Neural cell (in vitro differentiated cells): ENCODE data around the gene ZBED4. TPM values are rescaled to one million over a fixed set of nuclear protein-coding genes. Genes with fewer than 3 reads are reported as not detected.

ENCODE experiments used
- H2AFZ ChIP-seq: fragments of 200-600, 300-800 bp; sonication (generic), shearing (Covaris generic); 2 replicates; pipeline ENCODE4 v1.6.0; 2014; ENCODE audit warnings: low read depth, mild to moderate bottlenecking, antibody characterized with exemption, low read length, moderate library complexity
- H3F3A ChIP-seq: fragments of 200-600 bp; shearing (Covaris generic); 2 replicates; pipeline ENCODE4 v1.6.1; 2016; ENCODE audit warnings: mild to moderate bottlenecking, moderate library complexity, mixed read lengths, antibody characterized with exemption, low read length; ENCODE audit not compliant: insufficient read depth, poor library complexity, severe bottlenecking
- H3K27ac ChIP-seq: fragments of 200-600, 300-800 bp; sonication (generic), shearing (Covaris generic); 2 replicates; pipeline ENCODE4 v1.5.1; 2014; ENCODE audit warnings: mild to moderate bottlenecking, low read length, moderate library complexity
- H3K27me3 ChIP-seq: fragments of 300-800, 200-600 bp; sonication (generic), shearing (Covaris generic); 2 replicates; pipeline ENCODE4 v1.6.0; 2014; ENCODE audit warnings: mild to moderate bottlenecking, low read depth, low read length, moderate library complexity; ENCODE audit not compliant: insufficient read depth
- H3K36me3 ChIP-seq: fragments of 300-800, 200-600 bp; sonication (generic), shearing (Covaris generic); 2 replicates; pipeline ENCODE4 v1.5.1; 2014; ENCODE audit warnings: mild to moderate bottlenecking, antibody characterized with exemption, low read length, moderate library complexity; ENCODE audit not compliant: insufficient read depth
- H3K4me2 ChIP-seq: fragments of 300-800, 200-600 bp; sonication (generic), shearing (Covaris generic); 2 replicates; pipeline ENCODE4 v1.6.0; 2014; ENCODE audit warnings: mild to moderate bottlenecking, low read length
- H3K4me3 ChIP-seq: fragments of 300-800, 200-600 bp; sonication (generic), shearing (Covaris generic); 2 replicates; pipeline ENCODE4 v1.5.1; 2014; ENCODE audit warnings: mild to moderate bottlenecking, low read length, moderate library complexity
- H3K79me2 ChIP-seq: fragments of 200-600 bp; shearing (Covaris generic); replicated peaks from 2 replicates; pipeline ENCODE4 v1.6.0; 2014; ENCODE audit warnings: mild to moderate bottlenecking, low read length, moderate library complexity; ENCODE audit not compliant: insufficient read depth
- H3K9ac ChIP-seq: fragments of 300-800, 200-600 bp; sonication (generic), shearing (Covaris generic); 2 replicates; pipeline ENCODE4 v1.6.1; 2016; ENCODE audit warnings: mild to moderate bottlenecking, low read length, mixed read lengths
- H3K9me2 ChIP-seq: fragments of 200-600 bp; shearing (Covaris generic); 2 replicates; pipeline ENCODE4 v1.6.1; 2016; ENCODE audit warnings: mild to moderate bottlenecking, low read length, mixed read lengths; ENCODE audit not compliant: insufficient read depth
- H3K9me3 ChIP-seq: fragments of 200-600, 300-800 bp; sonication (generic), shearing (Covaris generic); 2 replicates; pipeline ENCODE4 v1.6.1; 2016; ENCODE audit warnings: mild to moderate bottlenecking, mixed run types, low read length, moderate library complexity, mixed read lengths
- H4K20me1 ChIP-seq: fragments of 200-600 bp; shearing (Covaris generic); 2 replicates; pipeline ENCODE4 v1.6.1; 2016; ENCODE audit warnings: mild to moderate bottlenecking, mixed run types; ENCODE audit not compliant: insufficient read depth
- EP300 ChIP-seq: fragments of 450-650 bp; conservative IDR thresholded peaks from 2 replicates; pipeline ENCODE4 v1.6.1; 2014; ENCODE audit warnings: antibody characterized with exemption, mild to moderate bottlenecking, moderate library complexity; ENCODE audit not compliant: poor library complexity, severe bottlenecking
- EZH2 ChIP-seq: fragments of 200-600, 300-800 bp; shearing (Covaris generic), sonication (generic); IDR thresholded peaks from 2 replicates; pipeline ENCODE4 v1.6.1; 2014; ENCODE audit warnings: antibody characterized with exemption, low read length, borderline replicate concordance, mild to moderate bottlenecking; ENCODE audit not compliant: insufficient read depth, poor library complexity, severe bottlenecking
- MXI1 ChIP-seq: fragments of 450-650 bp; conservative IDR thresholded peaks from 2 replicates; pipeline ENCODE4 v1.6.1; 2014; ENCODE audit warnings: antibody characterized with exemption, mild to moderate bottlenecking; ENCODE audit not compliant: poor library complexity, severe bottlenecking
- POLR2AphosphoS5 ChIP-seq: IDR thresholded peaks from 2 replicates; pipeline ENCODE4 v1.6.1; 2012
- RAD21 ChIP-seq: fragments of 450-650 bp; conservative IDR thresholded peaks from 2 replicates; pipeline ENCODE4 v1.6.1; 2014; ENCODE audit warnings: antibody characterized with exemption, mild to moderate bottlenecking, moderate library complexity
- SMC3 ChIP-seq: fragments of 450-650 bp; conservative IDR thresholded peaks from 2 replicates; pipeline ENCODE4 v1.6.1; 2014; ENCODE audit warnings: antibody characterized with exemption, mild to moderate bottlenecking, moderate library complexity; ENCODE audit not compliant: poor library complexity
- TAF1 ChIP-seq: IDR thresholded peaks from 2 replicates; pipeline ENCODE4 v1.6.1; 2012; ENCODE audit warnings: low read depth
- polyA plus RNA-seq: library from polyadenylated mRNA; depleted of rRNA; stranded (reverse); fragments of >200 nt; gene quantifications from 2 replicates; pipeline ENCODE4 v1.2.3, GENCODE V29; 2014
- TF ChIP-seq, protein P1 (sequence below): IDR thresholded peaks from 2 replicates; pipeline ENCODE4 v1.6.1; 2012; ENCODE audit warnings: borderline replicate concordance
- TF ChIP-seq, protein P2 (sequence below): fragments of 450-650 bp; IDR thresholded peaks from 2 replicates; pipeline ENCODE4 v1.5.1; 2014; ENCODE audit warnings: antibody characterized with exemption, mild to moderate bottlenecking, moderate library complexity; ENCODE audit not compliant: poor library complexity, severe bottlenecking

The ZBED4 gene
- polyA plus RNA-seq, 1 donor from 2014 or later: 15.0 TPM

DNA sequence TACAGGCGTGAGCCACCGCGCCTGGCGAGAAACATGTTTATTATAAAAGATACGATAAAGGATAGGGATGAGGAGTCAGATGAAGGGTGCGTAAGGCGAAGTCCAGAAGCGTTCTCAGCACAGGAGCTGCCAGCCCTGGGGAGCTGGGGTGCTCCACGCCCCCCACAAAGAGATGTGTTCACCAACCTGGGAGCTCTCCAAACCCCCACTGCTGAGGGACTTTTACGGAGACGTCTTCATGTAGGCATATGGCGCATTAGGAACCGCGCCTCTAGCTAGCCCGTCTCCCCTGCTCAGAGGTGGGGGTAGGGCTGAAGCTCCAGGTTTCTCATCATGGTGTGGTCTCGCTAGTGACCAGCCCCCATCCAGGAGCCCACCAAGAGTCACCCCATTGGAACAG, 8.4 kb upstream of the ZBED4 start:
- H3K9me2 ChIP-seq: no peaks in the 10 kb centered on the region
- H3K4me2 ChIP-seq: no peak overlapping the region
- H3K27me3 ChIP-seq: peaks cover 46% of the 10 kb centered on the region
- no peak overlapping the region for H2AFZ ChIP-seq
- TF ChIP-seq TAF1 (no peak), EZH2 (no peak), SMC3 (no peak)
- H3K9ac ChIP-seq: no peak overlapping the region
- H3K27ac ChIP-seq: no peak overlapping the region
- no peaks in the 10 kb centered on the region for H3K36me3 ChIP-seq
- H3F3A ChIP-seq: no peaks in the 10 kb centered on the region
- no peak overlapping the region for H3K4me3 ChIP-seq
- no peaks in the 10 kb centered on the region for H3K9me3 ChIP-seq
- no peaks in the 10 kb centered on the region for H3K79me2 ChIP-seq
- H4K20me1 ChIP-seq: no peaks in the 10 kb centered on the region

DNA sequence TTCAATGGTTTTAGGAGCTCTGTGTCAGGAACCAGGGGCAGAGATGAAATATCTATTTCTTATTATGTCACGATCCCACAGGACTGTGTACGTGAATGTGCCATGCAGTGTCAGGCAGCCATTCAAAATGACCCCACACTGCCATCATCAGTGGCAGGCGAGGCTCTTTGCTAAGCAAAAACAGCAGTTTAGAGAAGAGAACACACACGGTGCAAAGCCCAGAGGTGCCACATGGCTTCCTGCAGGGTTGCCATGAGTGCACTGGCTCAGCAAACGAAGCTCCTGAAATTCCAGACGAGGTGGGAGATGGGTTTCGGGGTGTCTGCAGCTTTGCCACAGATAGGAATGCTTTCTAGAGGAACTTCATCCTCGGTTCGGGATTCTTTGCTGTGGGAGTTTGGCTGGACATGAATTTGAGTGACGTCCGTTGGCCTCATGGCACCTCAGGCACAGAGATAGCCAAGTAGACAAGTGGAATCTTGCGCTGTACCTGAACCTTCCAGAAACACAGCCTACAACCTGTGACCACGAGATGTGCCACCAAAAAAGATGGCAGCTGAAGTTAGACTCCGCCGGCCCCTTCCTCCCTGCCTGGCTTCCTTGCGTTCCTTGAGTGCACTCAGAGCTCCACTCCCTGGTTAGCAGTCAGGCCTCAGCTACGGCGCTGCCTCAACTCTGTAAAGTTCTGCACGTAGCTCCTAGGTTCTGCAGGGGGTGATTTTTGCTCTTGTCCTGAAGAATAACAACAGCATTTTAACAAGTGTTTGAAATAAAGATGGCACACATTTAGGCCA, 7.8 kb upstream of the ZBED4 start:
- Histone ChIP-seq H3F3A (no peaks in the 10 kb centered on the region), H2AFZ (no peak overlapping the region), H3K4me3 (no peak overlapping the region), H3K79me2 (no peaks in the 10 kb centered on the region), H3K9me3 (no peaks in the 10 kb centered on the region), H4K20me1 (no peaks in the 10 kb centered on the region), H3K27ac (no peak overlapping the region), H3K36me3 (no peaks in the 10 kb centered on the region), H3K27me3 (peaks cover 52% of the 10 kb centered on the region), H3K9me2 (no peaks in the 10 kb centered on the region), H3K4me2 (no peak overlapping the region), H3K9ac (no peak overlapping the region)
- TF ChIP-seq EZH2: no peak
- TF ChIP-seq MXI1: no peak
- no peak for TF ChIP-seq TAF1
- TF ChIP-seq, protein P1, sequence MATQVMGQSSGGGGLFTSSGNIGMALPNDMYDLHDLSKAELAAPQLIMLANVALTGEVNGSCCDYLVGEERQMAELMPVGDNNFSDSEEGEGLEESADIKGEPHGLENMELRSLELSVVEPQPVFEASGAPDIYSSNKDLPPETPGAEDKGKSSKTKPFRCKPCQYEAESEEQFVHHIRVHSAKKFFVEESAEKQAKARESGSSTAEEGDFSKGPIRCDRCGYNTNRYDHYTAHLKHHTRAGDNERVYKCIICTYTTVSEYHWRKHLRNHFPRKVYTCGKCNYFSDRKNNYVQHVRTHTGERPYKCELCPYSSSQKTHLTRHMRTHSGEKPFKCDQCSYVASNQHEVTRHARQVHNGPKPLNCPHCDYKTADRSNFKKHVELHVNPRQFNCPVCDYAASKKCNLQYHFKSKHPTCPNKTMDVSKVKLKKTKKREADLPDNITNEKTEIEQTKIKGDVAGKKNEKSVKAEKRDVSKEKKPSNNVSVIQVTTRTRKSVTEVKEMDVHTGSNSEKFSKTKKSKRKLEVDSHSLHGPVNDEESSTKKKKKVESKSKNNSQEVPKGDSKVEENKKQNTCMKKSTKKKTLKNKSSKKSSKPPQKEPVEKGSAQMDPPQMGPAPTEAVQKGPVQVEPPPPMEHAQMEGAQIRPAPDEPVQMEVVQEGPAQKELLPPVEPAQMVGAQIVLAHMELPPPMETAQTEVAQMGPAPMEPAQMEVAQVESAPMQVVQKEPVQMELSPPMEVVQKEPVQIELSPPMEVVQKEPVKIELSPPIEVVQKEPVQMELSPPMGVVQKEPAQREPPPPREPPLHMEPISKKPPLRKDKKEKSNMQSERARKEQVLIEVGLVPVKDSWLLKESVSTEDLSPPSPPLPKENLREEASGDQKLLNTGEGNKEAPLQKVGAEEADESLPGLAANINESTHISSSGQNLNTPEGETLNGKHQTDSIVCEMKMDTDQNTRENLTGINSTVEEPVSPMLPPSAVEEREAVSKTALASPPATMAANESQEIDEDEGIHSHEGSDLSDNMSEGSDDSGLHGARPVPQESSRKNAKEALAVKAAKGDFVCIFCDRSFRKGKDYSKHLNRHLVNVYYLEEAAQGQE: no peak
- TF ChIP-seq, protein P2, sequence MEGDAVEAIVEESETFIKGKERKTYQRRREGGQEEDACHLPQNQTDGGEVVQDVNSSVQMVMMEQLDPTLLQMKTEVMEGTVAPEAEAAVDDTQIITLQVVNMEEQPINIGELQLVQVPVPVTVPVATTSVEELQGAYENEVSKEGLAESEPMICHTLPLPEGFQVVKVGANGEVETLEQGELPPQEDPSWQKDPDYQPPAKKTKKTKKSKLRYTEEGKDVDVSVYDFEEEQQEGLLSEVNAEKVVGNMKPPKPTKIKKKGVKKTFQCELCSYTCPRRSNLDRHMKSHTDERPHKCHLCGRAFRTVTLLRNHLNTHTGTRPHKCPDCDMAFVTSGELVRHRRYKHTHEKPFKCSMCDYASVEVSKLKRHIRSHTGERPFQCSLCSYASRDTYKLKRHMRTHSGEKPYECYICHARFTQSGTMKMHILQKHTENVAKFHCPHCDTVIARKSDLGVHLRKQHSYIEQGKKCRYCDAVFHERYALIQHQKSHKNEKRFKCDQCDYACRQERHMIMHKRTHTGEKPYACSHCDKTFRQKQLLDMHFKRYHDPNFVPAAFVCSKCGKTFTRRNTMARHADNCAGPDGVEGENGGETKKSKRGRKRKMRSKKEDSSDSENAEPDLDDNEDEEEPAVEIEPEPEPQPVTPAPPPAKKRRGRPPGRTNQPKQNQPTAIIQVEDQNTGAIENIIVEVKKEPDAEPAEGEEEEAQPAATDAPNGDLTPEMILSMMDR: no peak
- TF ChIP-seq SMC3: no peak
- no peak for TF ChIP-seq EP300
- no peak for TF ChIP-seq POLR2AphosphoS5
- no peak for TF ChIP-seq RAD21
